ENCODE data around the gene EP400. TPM values are rescaled to one million over a fixed set of nuclear protein-coding genes. Genes with fewer than 3 reads are reported as not detected.

Gene EP400
- total RNA-seq, 1 experiment from 2014 or later = 80.1 TPM

DNA sequence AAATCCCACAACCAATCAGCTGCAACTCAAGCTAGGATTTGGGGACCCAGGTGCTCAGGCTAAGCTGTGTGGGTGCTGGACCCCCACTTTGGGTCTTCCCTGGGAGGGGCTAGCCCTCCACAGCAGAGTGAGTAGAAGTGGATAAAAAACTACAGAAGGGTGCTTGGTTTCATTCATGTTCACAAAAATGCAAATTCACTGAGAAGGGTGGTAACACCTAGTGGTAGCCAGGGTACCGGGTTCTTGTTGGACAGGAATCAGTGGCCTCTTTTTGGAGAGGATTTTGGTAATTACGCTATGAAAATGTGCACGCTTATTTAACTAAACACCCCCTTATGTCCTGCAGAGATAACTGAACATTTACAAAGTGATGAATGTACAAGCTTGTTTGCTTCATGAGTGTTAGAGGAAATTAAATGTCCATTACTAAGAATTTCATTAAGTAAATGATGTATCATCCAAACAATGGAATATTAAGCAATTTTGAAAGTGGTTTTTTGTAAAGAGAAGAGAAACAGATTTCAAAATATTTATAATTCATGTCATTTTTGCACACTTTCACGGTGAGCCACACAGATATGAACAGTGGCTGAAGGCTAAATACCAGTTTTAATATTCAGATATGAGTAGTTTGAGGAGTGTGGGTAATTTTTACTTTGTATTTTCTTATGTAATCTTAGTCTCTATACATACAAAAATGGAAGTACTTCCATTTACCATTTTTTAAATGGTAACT is 116.0 kb downstream of the EP400 start:
- intact Hi-C loops (cut with micrococcal nuclease; ENCODE audit: unreplicated experiment) = no loop called here
- no peaks in the 10 kb centered on the region for H3K9me3 ChIP-seq (ENCODE audit: low read depth, low read length, poor library complexity, severe bottlenecking)
- POLR2A ChIA-PET (ENCODE audit: low non-redundant PET) = no interaction called here
- CTCF ChIA-PET = no interaction called here
- peaks cover 65% of the 10 kb centered on the region for H3K36me3 ChIP-seq (ENCODE audit: insufficient read depth, low read length, poor library complexity, severe bottlenecking)
- BruUV-seq (replicated peaks) = no TSS peak
- H3K4me3 ChIP-seq (ENCODE audit: low read depth, low read length, poor library complexity, severe bottlenecking) = no peak overlapping the region
- no peak overlapping the region for H3K27ac ChIP-seq (ENCODE audit: low read depth, low read length, poor library complexity, severe bottlenecking)
- no peak for TF ChIP-seq EZH2 (IDR thresholded peaks at IDR 0.05; ENCODE audit: borderline replicate concordance, low read depth, low read length, poor library complexity, severe bottlenecking)
- TF ChIP-seq, protein P1, sequence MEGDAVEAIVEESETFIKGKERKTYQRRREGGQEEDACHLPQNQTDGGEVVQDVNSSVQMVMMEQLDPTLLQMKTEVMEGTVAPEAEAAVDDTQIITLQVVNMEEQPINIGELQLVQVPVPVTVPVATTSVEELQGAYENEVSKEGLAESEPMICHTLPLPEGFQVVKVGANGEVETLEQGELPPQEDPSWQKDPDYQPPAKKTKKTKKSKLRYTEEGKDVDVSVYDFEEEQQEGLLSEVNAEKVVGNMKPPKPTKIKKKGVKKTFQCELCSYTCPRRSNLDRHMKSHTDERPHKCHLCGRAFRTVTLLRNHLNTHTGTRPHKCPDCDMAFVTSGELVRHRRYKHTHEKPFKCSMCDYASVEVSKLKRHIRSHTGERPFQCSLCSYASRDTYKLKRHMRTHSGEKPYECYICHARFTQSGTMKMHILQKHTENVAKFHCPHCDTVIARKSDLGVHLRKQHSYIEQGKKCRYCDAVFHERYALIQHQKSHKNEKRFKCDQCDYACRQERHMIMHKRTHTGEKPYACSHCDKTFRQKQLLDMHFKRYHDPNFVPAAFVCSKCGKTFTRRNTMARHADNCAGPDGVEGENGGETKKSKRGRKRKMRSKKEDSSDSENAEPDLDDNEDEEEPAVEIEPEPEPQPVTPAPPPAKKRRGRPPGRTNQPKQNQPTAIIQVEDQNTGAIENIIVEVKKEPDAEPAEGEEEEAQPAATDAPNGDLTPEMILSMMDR (conservative IDR thresholded peaks at IDR 0.05; ENCODE audit: low read depth, low read length) = no peak
- H3K4me1 ChIP-seq (ENCODE audit: insufficient read depth, low read length, poor library complexity, severe bottlenecking) = no peaks in the 10 kb centered on the region
- H3K27me3 ChIP-seq (replicated peaks; ENCODE audit: insufficient read depth, low read depth, low read length, poor library complexity) = no peaks in the 10 kb centered on the region
- no peak for DNase-seq (ENCODE audit: low spot score)

DNA sequence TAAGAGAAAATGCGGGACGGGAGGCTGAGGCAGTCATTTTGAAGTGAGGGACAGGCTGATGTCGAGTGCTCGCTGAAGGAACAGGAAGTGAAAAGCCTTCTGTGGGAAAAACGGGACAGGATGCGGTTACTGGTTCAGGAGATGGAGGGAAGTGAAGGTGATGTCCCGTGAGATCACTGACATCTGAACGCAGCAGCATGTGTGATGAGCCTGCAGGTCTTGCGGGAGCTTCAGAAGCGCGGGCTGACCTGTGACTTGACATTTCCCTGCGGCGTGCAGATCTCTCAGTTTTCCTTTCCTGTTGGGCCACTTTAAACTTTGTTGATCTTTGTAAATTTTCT is 116.6 kb downstream of the EP400 start:
- Histone ChIP-seq H3K4me3 (ENCODE audit: low read depth, low read length, poor library complexity, severe bottlenecking) (no peak overlapping the region), H3K27ac (ENCODE audit: low read depth, low read length, poor library complexity, severe bottlenecking) (no peak overlapping the region), H3K9me3 (ENCODE audit: low read depth, low read length, poor library complexity, severe bottlenecking) (no peaks in the 10 kb centered on the region), H3K27me3 (replicated peaks; ENCODE audit: insufficient read depth, low read depth, low read length, poor library complexity) (no peaks in the 10 kb centered on the region), H3K36me3 (ENCODE audit: insufficient read depth, low read length, poor library complexity, severe bottlenecking) (peaks cover 60% of the 10 kb centered on the region), H3K4me1 (ENCODE audit: insufficient read depth, low read length, poor library complexity, severe bottlenecking) (no peaks in the 10 kb centered on the region)
- no peak for DNase-seq (ENCODE audit: low spot score)
- ChIA-PET CTCF (no interaction called here), POLR2A (ENCODE audit: low non-redundant PET) (no interaction called here)
- TF ChIP-seq EZH2 (IDR thresholded peaks at IDR 0.05; ENCODE audit: borderline replicate concordance, low read depth, low read length, poor library complexity, severe bottlenecking) = no peak
- TF ChIP-seq, protein P1 (conservative IDR thresholded peaks at IDR 0.05; ENCODE audit: low read depth, low read length) = no peak
- intact Hi-C loops (cut with micrococcal nuclease; ENCODE audit: unreplicated experiment) = no loop called here
- BruUV-seq (replicated peaks) = no TSS peak

DNA sequence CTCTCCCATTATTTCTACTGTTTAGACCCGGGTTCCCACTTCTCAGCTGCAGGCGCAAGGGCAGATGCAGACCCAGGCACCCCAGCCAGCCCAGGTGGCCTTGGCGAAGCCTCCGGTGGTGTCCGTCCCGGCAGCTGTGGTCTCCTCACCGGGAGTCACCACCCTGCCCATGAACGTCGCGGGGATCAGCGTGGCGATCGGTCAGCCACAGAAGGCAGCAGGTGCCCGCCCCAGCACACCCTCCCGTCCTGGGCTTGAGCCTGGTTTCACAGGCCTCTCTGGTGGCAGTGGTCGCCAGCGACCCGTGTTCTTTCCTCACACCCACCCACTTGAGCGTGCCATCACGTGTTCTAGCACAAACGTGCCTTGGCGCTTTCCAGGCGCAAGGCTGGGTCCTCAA is 117.0 kb downstream of the EP400 start:
- H3K9me3 ChIP-seq (ENCODE audit: low read depth, low read length, poor library complexity, severe bottlenecking) = no peaks in the 10 kb centered on the region
- no TSS peak for BruUV-seq (replicated peaks)
- H3K4me3 ChIP-seq (ENCODE audit: low read depth, low read length, poor library complexity, severe bottlenecking) = no peak overlapping the region
- H3K27ac ChIP-seq (ENCODE audit: low read depth, low read length, poor library complexity, severe bottlenecking) = no peak overlapping the region
- TF ChIP-seq EZH2 (IDR thresholded peaks at IDR 0.05; ENCODE audit: borderline replicate concordance, low read depth, low read length, poor library complexity, severe bottlenecking) = no peak
- TF ChIP-seq, protein P1 (conservative IDR thresholded peaks at IDR 0.05; ENCODE audit: low read depth, low read length) = no peak
- CTCF ChIA-PET = no interaction called here
- no peaks in the 10 kb centered on the region for H3K27me3 ChIP-seq (replicated peaks; ENCODE audit: insufficient read depth, low read depth, low read length, poor library complexity)
- peaks cover 59% of the 10 kb centered on the region for H3K36me3 ChIP-seq (ENCODE audit: insufficient read depth, low read length, poor library complexity, severe bottlenecking)
- no peaks in the 10 kb centered on the region for H3K4me1 ChIP-seq (ENCODE audit: insufficient read depth, low read length, poor library complexity, severe bottlenecking)
- intact Hi-C loops (cut with micrococcal nuclease; ENCODE audit: unreplicated experiment) = no loop called here
- POLR2A ChIA-PET (ENCODE audit: low non-redundant PET) = no interaction called here
- DNase-seq (ENCODE audit: low spot score) = no peak
